ENCODE data around the gene SLC9C2.

- TF ChIP-seq CTCF (IDR thresholded peaks at IDR 0.05; ENCODE audit: low read length) = no peak
- no peak for TF ChIP-seq EZH2 (optimal IDR thresholded peaks at IDR 0.05; ENCODE audit: low read depth, low read length)
These were observed 34.4 kb downstream of the SLC9C2 start for GRCh38 chr1:173568483-173568882.

Measured in MM.1S (cell line).